Measurements from ENCODE around the gene VLDLR. TPM values are rescaled to one million over a fixed set of nuclear protein-coding genes. Genes with fewer than 3 reads are reported as not detected.

VLDLR gene
- total RNA-seq, 1 donor from 2014 or later = 12.6 TPM

DNA sequence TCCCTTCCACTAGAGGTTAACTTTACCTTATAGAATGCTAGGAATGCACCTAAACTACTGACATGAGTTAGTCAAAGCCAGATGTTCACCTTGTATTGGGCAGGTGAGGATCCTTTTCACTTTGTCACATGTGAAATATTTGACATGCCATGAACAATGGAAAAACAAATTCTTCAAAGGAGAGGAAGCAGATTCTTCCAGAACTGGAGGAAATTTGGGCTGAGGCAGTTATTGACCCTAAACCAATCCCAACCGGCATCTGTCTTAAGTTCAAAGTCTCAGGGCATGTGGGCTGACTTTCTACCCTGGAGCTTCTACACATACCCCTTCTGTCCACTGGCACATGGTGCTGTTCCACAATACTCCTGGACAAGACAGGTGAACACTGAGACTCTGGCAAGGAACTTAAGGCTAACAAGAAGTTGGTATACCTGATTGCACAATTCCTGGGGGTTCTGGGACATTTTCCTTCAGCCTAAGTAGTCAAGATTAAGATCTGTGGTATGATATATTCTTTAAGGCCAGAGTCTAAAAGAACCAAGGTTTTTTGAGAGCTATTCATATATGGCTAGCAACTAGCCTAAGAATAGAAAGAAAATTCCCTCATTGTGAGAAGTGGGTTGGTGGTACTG lies 2.6 kb downstream of the VLDLR start:
- Mint-ChIP-seq H3K36me3 (ENCODE audit: low read depth) (peaks cover 16% of the 10 kb centered on the region), H3K9me3 (no peaks in the 10 kb centered on the region), H3K4me3 (ENCODE audit: low read depth) (peak overlapping the region; percentile 87), H3K27me3 (ENCODE audit: low read depth) (peaks cover 30% of the 10 kb centered on the region), H3K4me1 (ENCODE audit: low read depth) (peaks cover 27% of the 10 kb centered on the region), H3K27ac (no peak overlapping the region)
- intact Hi-C loops (cut with micrococcal nuclease) = loop anchor here (5.0 kb wide), 1 partner anchor 747 kb away; no protein-coding TSS in a partner anchor
- DNase-seq (ENCODE audit: low spot score) = no peak

DNA sequence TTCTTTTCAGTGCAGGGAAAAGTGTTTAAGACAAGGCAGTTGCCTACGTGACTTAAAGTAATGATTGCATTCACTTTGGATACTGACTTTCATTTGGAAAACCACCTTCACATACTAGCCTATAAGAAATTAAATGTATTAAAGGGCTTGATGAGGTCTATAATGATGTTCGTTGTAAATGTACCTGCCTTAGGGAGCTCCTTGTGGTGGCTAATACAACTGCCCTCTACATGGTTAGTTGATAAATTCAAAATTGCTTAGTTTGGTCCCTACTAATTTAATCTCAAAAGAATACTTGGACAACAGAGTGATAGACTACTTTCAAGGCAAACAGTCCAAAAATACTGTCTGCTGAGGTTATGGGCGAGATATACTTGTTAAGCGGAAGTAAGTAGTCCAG lies 3.8 kb downstream of the VLDLR start:
- Mint-ChIP-seq H3K27me3 (ENCODE audit: low read depth) (peaks cover 27% of the 10 kb centered on the region), H3K27ac (no peak overlapping the region), H3K4me3 (ENCODE audit: low read depth) (no peak overlapping the region), H3K4me1 (ENCODE audit: low read depth) (peaks cover 24% of the 10 kb centered on the region), H3K36me3 (ENCODE audit: low read depth) (peaks cover 16% of the 10 kb centered on the region), H3K9me3 (no peaks in the 10 kb centered on the region)
- DNase-seq (ENCODE audit: low spot score) = no peak
- intact Hi-C loops (cut with micrococcal nuclease) = no loop called here

DNA sequence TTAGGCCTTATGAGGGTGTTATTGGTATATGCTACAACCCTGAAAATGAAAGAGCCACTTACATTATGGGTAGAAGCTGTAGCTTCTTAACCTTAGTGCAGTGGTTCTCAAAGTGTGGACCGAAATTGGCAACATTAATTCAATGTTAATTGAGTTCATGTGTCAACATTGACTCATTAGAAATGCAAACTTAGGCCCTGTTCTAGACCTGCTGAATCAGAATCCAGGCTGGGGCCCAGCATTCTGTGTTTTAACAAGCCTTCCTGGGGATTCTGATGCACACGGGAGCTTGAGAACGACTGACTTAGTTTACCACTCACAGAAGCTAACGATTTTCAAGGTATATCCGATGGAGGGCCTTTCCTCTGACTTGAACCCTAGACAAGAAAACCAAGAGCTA lies 7.3 kb downstream of the VLDLR start:
- Mint-ChIP-seq H3K27ac (no peak overlapping the region), H3K4me1 (ENCODE audit: low read depth) (peaks cover 8% of the 10 kb centered on the region), H3K36me3 (ENCODE audit: low read depth) (peaks cover 13% of the 10 kb centered on the region), H3K4me3 (ENCODE audit: low read depth) (no peak overlapping the region), H3K27me3 (ENCODE audit: low read depth) (peaks cover 15% of the 10 kb centered on the region), H3K9me3 (no peaks in the 10 kb centered on the region)
- intact Hi-C loops (cut with micrococcal nuclease) = no loop called here
- DNase-seq (ENCODE audit: low spot score) = no peak

DNA sequence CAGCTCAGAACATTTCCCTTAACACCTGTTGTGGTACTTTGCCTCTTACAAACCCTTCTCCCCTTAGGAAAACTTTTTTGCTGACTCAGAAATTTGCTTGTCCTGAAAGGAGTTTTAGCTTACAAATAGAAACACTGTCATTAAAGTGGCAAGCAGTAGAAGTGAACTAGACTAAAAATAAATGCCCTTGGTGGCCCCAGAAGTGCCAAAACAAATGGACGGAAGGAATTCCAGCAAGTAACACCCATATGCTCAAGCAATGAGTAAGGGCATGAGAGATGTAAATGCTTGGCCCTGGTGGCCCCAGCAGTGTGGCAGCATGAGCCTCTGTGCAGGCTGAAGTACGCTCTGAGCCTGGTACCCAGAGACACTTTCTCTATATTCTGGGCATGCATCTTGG lies 8.6 kb downstream of the VLDLR start:
- H3K27ac Mint-ChIP-seq = no peak overlapping the region
- peaks cover 3% of the 10 kb centered on the region for H3K27me3 Mint-ChIP-seq (ENCODE audit: low read depth)
- H3K9me3 Mint-ChIP-seq = no peaks in the 10 kb centered on the region
- peaks cover 3% of the 10 kb centered on the region for H3K36me3 Mint-ChIP-seq (ENCODE audit: low read depth)
- no peak for DNase-seq (ENCODE audit: low spot score)
- intact Hi-C loops (cut with micrococcal nuclease) = no loop called here
- H3K4me1 Mint-ChIP-seq (ENCODE audit: low read depth) = peaks cover 4% of the 10 kb centered on the region
- no peak overlapping the region for H3K4me3 Mint-ChIP-seq (ENCODE audit: low read depth)

DNA sequence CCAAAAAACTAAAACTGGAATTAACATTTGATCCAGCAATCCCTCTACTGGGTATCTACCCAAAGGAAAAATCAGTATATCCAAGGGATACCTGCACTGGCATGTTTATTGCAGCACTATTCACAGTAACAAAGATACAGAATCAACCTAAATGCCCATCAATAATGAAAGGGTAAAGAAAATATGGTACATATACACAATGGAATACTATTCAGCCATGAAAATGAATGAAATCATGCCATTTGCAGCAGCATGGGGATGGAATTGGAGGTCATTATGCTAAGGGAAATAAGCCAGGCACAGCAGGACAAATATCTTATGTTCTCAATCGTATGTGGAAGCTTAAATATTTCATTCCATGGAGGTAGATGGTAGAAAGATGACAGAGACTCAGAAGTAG lies 9.7 kb downstream of the VLDLR start:
- peaks cover 2% of the 10 kb centered on the region for H3K27me3 Mint-ChIP-seq (ENCODE audit: low read depth)
- no peak overlapping the region for H3K4me3 Mint-ChIP-seq (ENCODE audit: low read depth)
- intact Hi-C loops (cut with micrococcal nuclease) = no loop called here
- peaks cover 7% of the 10 kb centered on the region for H3K4me1 Mint-ChIP-seq (ENCODE audit: low read depth)
- no peaks in the 10 kb centered on the region for H3K9me3 Mint-ChIP-seq
- DNase-seq (ENCODE audit: low spot score) = no peak
- H3K36me3 Mint-ChIP-seq (ENCODE audit: low read depth) = peaks cover 11% of the 10 kb centered on the region
- H3K27ac Mint-ChIP-seq = no peak overlapping the region

DNA sequence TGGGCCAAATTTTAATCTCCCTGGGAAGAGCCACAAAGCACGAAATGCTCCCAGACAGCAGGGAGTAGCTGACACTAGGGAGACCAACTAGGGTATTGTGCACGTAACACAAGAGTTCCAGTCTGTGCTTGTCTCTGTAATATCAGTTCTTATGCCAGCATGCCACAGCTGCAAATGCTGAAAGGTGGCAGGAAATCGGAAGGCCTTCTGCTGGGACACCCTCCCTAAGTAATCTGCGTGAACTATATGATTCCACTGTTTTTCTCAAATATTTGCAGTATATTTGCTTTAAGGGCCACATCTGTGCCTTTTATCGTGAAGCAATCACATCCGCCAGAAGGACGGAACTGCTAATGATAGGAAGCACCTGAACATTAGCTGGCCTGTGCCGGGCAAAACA lies 12.6 kb downstream of the VLDLR start:
- Mint-ChIP-seq H3K4me3 (ENCODE audit: low read depth) (no peak overlapping the region), H3K36me3 (ENCODE audit: low read depth) (peaks cover 34% of the 10 kb centered on the region), H3K9me3 (no peaks in the 10 kb centered on the region), H3K27me3 (ENCODE audit: low read depth) (peaks cover 2% of the 10 kb centered on the region), H3K27ac (no peak overlapping the region), H3K4me1 (ENCODE audit: low read depth) (peaks cover 23% of the 10 kb centered on the region)
- no peak for DNase-seq (ENCODE audit: low spot score)
- intact Hi-C loops (cut with micrococcal nuclease) = no loop called here

DNA sequence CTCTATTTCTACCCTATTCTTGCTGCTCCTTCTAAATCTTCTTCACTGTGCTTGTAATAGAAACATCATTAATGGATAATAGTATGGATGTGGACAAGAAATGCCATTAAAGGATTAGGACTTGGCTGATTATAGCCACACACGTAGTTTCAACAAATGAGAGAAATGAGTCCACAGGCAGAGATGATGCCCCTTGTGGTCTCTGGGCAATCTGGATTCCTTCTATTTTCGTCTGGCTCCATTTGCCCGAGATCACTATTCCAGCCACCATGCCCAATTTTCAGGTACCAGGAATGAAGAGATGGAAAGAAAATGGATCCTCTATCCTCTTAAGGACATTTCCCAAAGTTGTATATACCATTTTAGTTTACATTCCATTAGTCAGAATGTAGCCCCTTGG lies 13.2 kb downstream of the VLDLR start:
- peaks cover 2% of the 10 kb centered on the region for H3K27me3 Mint-ChIP-seq (ENCODE audit: low read depth)
- DNase-seq (ENCODE audit: low spot score) = no peak
- no peak overlapping the region for H3K4me3 Mint-ChIP-seq (ENCODE audit: low read depth)
- H3K36me3 Mint-ChIP-seq (ENCODE audit: low read depth) = peaks cover 40% of the 10 kb centered on the region
- H3K9me3 Mint-ChIP-seq = no peaks in the 10 kb centered on the region
- no peak overlapping the region for H3K27ac Mint-ChIP-seq
- H3K4me1 Mint-ChIP-seq (ENCODE audit: low read depth) = peaks cover 30% of the 10 kb centered on the region
- intact Hi-C loops (cut with micrococcal nuclease) = no loop called here

DNA sequence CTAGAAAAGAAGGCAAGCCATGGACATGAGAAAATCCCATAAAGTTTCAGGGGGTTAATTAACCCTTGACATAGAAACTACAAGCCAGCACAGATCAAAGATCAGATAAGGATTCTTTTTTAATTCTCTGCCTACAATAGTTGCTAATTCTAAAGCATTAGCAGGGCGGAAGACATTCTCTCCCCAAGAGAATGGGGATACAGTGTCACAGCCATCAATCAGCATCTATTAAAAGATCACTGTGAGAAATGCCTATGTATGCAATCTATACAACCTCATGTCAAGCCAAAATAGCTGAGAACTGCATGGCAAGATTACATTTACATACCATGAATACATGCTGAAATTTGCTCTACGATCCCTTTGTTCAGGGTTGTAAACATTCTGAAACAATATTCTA lies 14.3 kb downstream of the VLDLR start:
- Mint-ChIP-seq H3K4me3 (ENCODE audit: low read depth) (no peak overlapping the region), H3K9me3 (no peaks in the 10 kb centered on the region), H3K27ac (no peak overlapping the region), H3K4me1 (ENCODE audit: low read depth) (peaks cover 35% of the 10 kb centered on the region), H3K27me3 (ENCODE audit: low read depth) (peaks cover 2% of the 10 kb centered on the region), H3K36me3 (ENCODE audit: low read depth) (peaks cover 47% of the 10 kb centered on the region)
- intact Hi-C loops (cut with micrococcal nuclease) = no loop called here
- DNase-seq (ENCODE audit: low spot score) = no peak

DNA sequence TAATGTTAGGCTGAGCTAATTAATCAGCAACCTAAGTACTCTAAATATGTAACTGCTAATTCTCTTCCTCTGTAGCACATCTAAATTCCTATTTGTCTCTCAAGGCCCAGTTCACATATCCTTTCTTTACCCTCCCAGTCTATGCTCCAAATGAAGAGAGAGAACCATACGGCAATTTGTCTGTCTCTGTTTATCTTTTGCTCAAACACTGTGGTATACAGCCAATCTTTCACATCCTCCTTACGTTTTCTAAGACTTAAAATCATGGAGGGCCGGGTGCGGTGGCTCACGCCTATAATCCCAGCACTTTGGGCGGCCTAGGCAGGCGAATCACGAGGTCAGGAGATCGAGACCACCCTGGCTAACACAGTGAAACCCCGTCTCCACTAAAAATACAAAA lies 15.8 kb downstream of the VLDLR start:
- no peak overlapping the region for H3K4me3 Mint-ChIP-seq (ENCODE audit: low read depth)
- H3K27me3 Mint-ChIP-seq (ENCODE audit: low read depth) = no peaks in the 10 kb centered on the region
- no peak overlapping the region for H3K27ac Mint-ChIP-seq
- H3K36me3 Mint-ChIP-seq (ENCODE audit: low read depth) = peaks cover 62% of the 10 kb centered on the region
- no peaks in the 10 kb centered on the region for H3K9me3 Mint-ChIP-seq
- peaks cover 35% of the 10 kb centered on the region for H3K4me1 Mint-ChIP-seq (ENCODE audit: low read depth)
- intact Hi-C loops (cut with micrococcal nuclease) = no loop called here
- DNase-seq (ENCODE audit: low spot score) = no peak

DNA sequence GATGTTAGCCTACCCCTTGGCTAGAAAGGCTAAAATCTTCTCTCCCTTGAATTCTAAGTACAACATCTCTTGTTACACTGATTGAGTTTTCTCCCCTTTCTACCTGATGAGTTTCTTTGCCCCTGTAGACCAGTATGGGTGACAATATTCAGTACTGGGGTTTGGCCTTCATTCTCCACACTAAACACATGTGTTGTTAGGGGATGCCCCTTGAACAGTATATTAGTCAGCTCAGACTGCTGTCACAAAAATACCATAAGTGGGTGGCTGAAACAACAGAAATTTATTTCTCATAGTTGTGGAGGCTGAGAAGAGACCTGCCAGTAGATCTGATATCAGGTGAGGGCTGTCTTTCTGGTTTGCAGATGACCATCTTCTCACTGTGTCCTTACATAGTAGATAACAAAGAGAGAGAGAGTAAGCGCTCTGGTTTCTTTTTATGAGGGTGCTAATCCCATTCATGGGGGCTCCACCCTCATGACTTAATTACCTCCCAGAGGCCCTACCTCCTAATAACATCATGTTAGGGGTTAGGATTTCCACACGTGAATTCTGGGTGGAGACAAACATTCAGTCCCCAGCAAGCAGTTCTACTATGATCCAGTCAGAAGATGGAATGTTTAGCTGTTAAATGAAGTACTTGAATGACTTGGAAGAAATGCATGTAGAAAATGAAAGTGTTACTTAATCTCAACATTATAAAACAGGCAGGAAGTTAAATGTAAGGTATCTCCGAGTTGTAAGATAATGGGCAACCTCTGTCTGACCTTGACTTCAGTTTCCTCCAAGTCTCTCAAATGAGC lies 17.5 kb downstream of the VLDLR start:
- intact Hi-C loops (cut with micrococcal nuclease) = loop anchor here (1.0 to 2.0 kb wide), 2 partner anchors 16 kb away; no protein-coding TSS in a partner anchor
- Mint-ChIP-seq H3K4me1 (ENCODE audit: low read depth) (peaks cover 35% of the 10 kb centered on the region), H3K36me3 (ENCODE audit: low read depth) (peaks cover 77% of the 10 kb centered on the region), H3K27ac (peak overlapping the region; percentile 69), H3K9me3 (no peaks in the 10 kb centered on the region), H3K27me3 (ENCODE audit: low read depth) (no peaks in the 10 kb centered on the region), H3K4me3 (ENCODE audit: low read depth) (no peak overlapping the region)
- no peak for DNase-seq (ENCODE audit: low spot score)

DNA sequence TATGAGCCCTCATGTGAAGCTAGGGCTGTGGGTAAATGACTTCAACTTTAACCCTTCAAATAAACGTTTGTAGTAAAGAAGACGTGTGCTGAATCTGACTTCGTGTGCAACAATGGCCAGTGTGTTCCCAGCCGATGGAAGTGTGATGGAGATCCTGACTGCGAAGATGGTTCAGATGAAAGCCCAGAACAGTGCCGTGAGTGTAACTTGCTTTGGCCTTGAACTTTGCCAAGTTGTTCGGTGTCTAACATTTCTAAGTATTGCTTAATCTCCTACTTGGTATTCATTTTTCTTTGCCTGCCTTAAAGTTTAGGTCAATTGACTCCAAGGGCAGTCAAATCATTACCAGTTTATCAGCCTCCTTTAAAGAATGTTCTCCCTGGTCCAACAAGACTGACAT lies 18.2 kb downstream of the VLDLR start:
- Mint-ChIP-seq H3K9me3 (no peaks in the 10 kb centered on the region), H3K4me1 (ENCODE audit: low read depth) (peaks cover 32% of the 10 kb centered on the region), H3K27me3 (ENCODE audit: low read depth) (no peaks in the 10 kb centered on the region), H3K27ac (peak overlapping the region; percentile 69), H3K36me3 (ENCODE audit: low read depth) (peaks cover 83% of the 10 kb centered on the region), H3K4me3 (ENCODE audit: low read depth) (no peak overlapping the region)
- intact Hi-C loops (cut with micrococcal nuclease) = loop anchor here (1.0 to 2.0 kb wide), 2 partner anchors 16 to 17 kb away; no protein-coding TSS in a partner anchor
- DNase-seq (ENCODE audit: low spot score) = no peak

DNA sequence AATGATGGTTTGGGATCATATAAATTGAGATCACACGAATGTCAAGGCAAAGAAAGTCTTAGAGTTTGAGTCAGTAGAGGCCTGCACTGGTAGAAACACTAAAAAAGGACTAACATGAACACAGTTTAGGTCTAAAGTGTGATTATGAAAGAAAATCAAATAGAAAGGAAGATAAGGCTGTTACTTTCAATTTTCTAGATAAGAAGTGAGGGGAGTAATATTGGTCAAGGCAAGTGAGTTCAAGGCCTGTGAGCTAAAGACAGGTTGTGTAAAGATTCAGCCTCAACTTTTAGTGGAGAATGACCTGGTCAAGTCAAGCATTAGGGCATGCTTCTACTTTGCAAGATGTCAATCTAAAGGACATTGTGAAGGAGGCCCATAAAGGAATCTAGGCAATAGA lies 19.0 kb downstream of the VLDLR start:
- no peaks in the 10 kb centered on the region for H3K27me3 Mint-ChIP-seq (ENCODE audit: low read depth)

DNA sequence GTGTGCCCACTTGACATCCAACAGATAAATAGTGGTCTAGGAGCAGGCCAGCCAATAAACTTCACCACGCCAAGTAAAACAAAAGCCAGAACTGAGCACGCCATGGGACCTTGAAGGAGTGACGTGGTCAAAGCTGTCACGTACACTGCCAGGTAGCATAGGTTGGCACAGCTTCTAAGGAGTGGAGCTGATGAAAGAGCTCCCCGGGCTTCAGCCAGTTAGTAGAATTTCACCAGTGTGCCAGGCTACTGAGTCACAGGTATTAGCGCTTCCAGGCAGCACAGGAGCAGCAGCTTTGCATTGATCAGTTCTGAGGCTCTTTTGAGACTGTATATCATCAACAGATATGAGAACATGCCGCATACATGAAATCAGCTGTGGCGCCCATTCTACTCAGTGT lies 19.4 kb downstream of the VLDLR start:
- Mint-ChIP-seq H3K9me3 (no peaks in the 10 kb centered on the region), H3K27ac (no peak overlapping the region), H3K36me3 (ENCODE audit: low read depth) (peaks cover 88% of the 10 kb centered on the region), H3K4me1 (ENCODE audit: low read depth) (peaks cover 28% of the 10 kb centered on the region), H3K4me3 (ENCODE audit: low read depth) (no peak overlapping the region), H3K27me3 (ENCODE audit: low read depth) (no peaks in the 10 kb centered on the region)
- intact Hi-C loops (cut with micrococcal nuclease) = no loop called here
- no peak for DNase-seq (ENCODE audit: low spot score)

More for the DNA sequence above, 19.0 kb downstream of the VLDLR start:
- H3K4me1 Mint-ChIP-seq (ENCODE audit: low read depth) = peaks cover 29% of the 10 kb centered on the region
- intact Hi-C loops (cut with micrococcal nuclease) = no loop called here
- peaks cover 88% of the 10 kb centered on the region for H3K36me3 Mint-ChIP-seq (ENCODE audit: low read depth)
- no peak overlapping the region for H3K27ac Mint-ChIP-seq
- H3K4me3 Mint-ChIP-seq (ENCODE audit: low read depth) = no peak overlapping the region
- DNase-seq (ENCODE audit: low spot score) = no peak
- no peaks in the 10 kb centered on the region for H3K9me3 Mint-ChIP-seq
